ENCODE data around the gene BACH1. TPM values are rescaled to one million over a fixed set of nuclear protein-coding genes. Genes with fewer than 3 reads are reported as not detected.

The BACH1 gene
- total and polyA plus RNA-seq, 2 of the 8 experiments (the other 6 are each of a cell fraction or from before 2014, with no cell fraction given), result 6.9 to 50.7 TPM

DNA sequence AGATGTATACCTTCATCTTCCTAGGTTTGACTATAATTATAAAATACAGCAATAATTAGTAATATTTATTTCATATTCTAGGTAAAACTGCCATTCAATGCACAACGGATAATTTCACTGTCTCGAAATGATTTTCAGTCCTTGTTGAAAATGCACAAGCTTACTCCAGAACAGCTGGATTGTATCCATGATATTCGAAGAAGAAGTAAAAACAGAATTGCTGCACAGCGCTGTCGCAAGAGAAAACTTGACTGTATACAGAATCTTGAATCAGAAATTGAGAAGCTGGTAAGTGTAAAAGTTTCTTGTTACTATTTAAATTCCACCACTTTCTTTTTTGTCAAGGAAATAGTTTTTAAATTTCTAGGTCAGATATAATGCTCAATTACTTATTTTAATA lies 30.7 kb downstream of the BACH1 start:
- FAIRE-seq, result no peak
- H3K27ac ChIP-seq (ENCODE audit: low read depth, low read length), result no peak overlapping the region

More for the DNA sequence above, 30.7 kb downstream of the BACH1 start:
- Histone ChIP-seq H4K8ac (ENCODE audit: extremely low read depth, insufficient read depth, low read length) (no peak overlapping the region), H3K9me3 (ENCODE audit: insufficient read depth in 2 of 2, low read depth in 1 of 2, low read length in 1 of 2) (no peaks in the 10 kb centered on the region), H3K4me2 (ENCODE audit: insufficient read depth in 1 of 2, low read depth in 2 of 2, low read length in 2 of 2) (no peak overlapping the region), H3K4ac (replicated peaks; ENCODE audit: insufficient read length, low read depth, low read length) (no peak overlapping the region), H2AFZ (ENCODE audit: low read length) (no peak overlapping the region), H4K91ac (replicated peaks; ENCODE audit: insufficient read length, low read length) (no peak overlapping the region), H3K23me2 (ENCODE audit: low read depth, low read length) (no peaks in the 10 kb centered on the region), H3K23ac (ENCODE audit: insufficient read length) (no peak overlapping the region), H3K9ac (replicated peaks in 1 of 4; ENCODE audit: extremely low read depth in 1 of 4, low read depth in 3 of 4, low read length in 3 of 4) (no peak overlapping the region), H3K4me3 (ENCODE audit: extremely low read depth in 1 of 4, insufficient read depth in 2 of 4, low read depth in 3 of 4, low read length in 4 of 4) (no peak overlapping the region), H2BK12ac (ENCODE audit: low read depth, low read length) (no peak overlapping the region), H3K79me1 (ENCODE audit: low read depth, low read length) (no peaks in the 10 kb centered on the region), H3K14ac (ENCODE audit: insufficient read length) (no peak overlapping the region), H3K36me3 (ENCODE audit: control insufficient read depth in 2 of 4, insufficient read depth in 4 of 4, low read length in 3 of 4) (peaks cover 2 to 17% (median 11%) of the 10 kb centered on the region in 4 experiments; a peak in 6 of 8 replicates), H2BK15ac (ENCODE audit: low read length) (no peak overlapping the region), H4K5ac (ENCODE audit: insufficient read length, low read depth, low read length) (no peak overlapping the region), H2BK20ac (ENCODE audit: low read length) (no peak overlapping the region), H3K56ac (replicated peaks; ENCODE audit: insufficient read length, low read depth, low read length) (no peak overlapping the region), H3K18ac (ENCODE audit: extremely low read depth, low read length) (no peak overlapping the region), H4K20me1 (replicated peaks in 1 of 2; ENCODE audit: control insufficient read depth in 1 of 2, insufficient read depth in 2 of 2, low read length in 2 of 2) (peaks cover 0 to 3% of the 10 kb centered on the region in 2 experiments), H2AK5ac (ENCODE audit: low read depth, low read length) (no peak overlapping the region), H2BK5ac (ENCODE audit: low read depth, low read length) (no peak overlapping the region), H3K4me1 (replicated peaks in 1 of 4; ENCODE audit: control insufficient read depth in 3 of 4, insufficient read depth in 4 of 4, low read length in 3 of 4) (no peaks in the 10 kb centered on the region), H3K27me3 (replicated peaks in 1 of 4; ENCODE audit: control insufficient read depth in 3 of 4, extremely low read depth in 1 of 4, insufficient read depth in 3 of 4, low read length in 3 of 4) (no peaks in the 10 kb centered on the region), H2BK120ac (replicated peaks; ENCODE audit: low read depth, low read length) (no peak overlapping the region), H3K79me2 (ENCODE audit: control insufficient read depth in 1 of 2, insufficient read depth in 2 of 2, low read length in 2 of 2) (peaks cover 0 to 13% of the 10 kb centered on the region in 2 experiments; a peak in 1 of 4 replicates)
- CTCF ChIA-PET (ENCODE audit: partially characterized antibody), result interaction anchor here (0.6 kb wide), 1 partner anchor 9 kb away, joined by 3 read pairs; no protein-coding TSS in a partner anchor
- POLR2A ChIA-PET (ENCODE audit: partially characterized antibody), result interaction anchor here (0.6 kb wide), 1 partner anchor 204 kb away, joined by 3 read pairs; no protein-coding TSS in a partner anchor
- no peak for TF ChIP-seq JUND (IDR thresholded peaks at IDR 0.05; ENCODE audit: low read length)
- no peak for DNase-seq (ENCODE audit: low read depth in 1 of 2, low spot score in 2 of 2)
- WGBS, 2 experiments (ENCODE audit: extremely low coverage in 1 of 2, insufficient coverage in 1 of 2, insufficient read length in 1 of 2, insufficient replicate concordance in 2 of 2, low coverage in 1 of 2, low lambda C conversion rate in 2 of 2, missing lambda C conversion rate in 1 of 2), result 97% methylated on average over 5 of the region's 5 CpGs; no CpG with 5 or more reads in 1 of the 2 experiments

Data from H1 (cell line).